OCI-LY7 (cell line): ENCODE measurements around the gene GNL1. TPM values are rescaled to one million over a fixed set of nuclear protein-coding genes. Genes with fewer than 3 reads are reported as not detected.
A peak's percentile ranks its signal among the peaks of the same experiment; 100 is the strongest.

Experiments used
- BruUV-seq: library from RNA; stranded (reverse); fragments of 400-500 nt; replicated peaks from 2 replicates; lab custom pipeline; 2021; lab: Mats Ljungman, UMichigan
- CTCF ChIA-PET: fragments of 300-600 bp; sonication (Branson Sonifier 250); formaldehyde crosslinking; loops from one replicate; lab custom pipeline; 2022; ENCODE audit warnings: antibody characterized with exemption; ENCODE audit not compliant: unreplicated experiment; lab: Charles Lee
- POLR2A ChIA-PET: fragments of 300-600 bp; sonication (Branson Sonifier 250); formaldehyde crosslinking; loops from one replicate; lab custom pipeline; 2022; ENCODE audit warnings: antibody characterized with exemption; lab: Charles Lee
- DNase-seq: peaks from one replicate; pipeline ENCODE4 v3.0.0-alpha.2; 2015; ENCODE audit warnings: low spot score
- H2AFZ ChIP-seq: fragments of 200-600 bp; sonication (generic), shearing (Covaris generic); 2 replicates; pipeline ENCODE4 v1.6.1; 2014; ENCODE audit warnings: mild to moderate bottlenecking, antibody characterized with exemption, low read length, moderate library complexity
- H3K27ac ChIP-seq: fragments of 200-600 bp; sonication (generic); 2 replicates; pipeline ENCODE4 v1.5.1; 2014; ENCODE audit warnings: mixed run types, low read depth, mild to moderate bottlenecking, moderate library complexity, low read length, inconsistent platforms; ENCODE audit not compliant: poor library complexity, severe bottlenecking
- H3K36me3 ChIP-seq: fragments of 200-600 bp; sonication (generic); 2 replicates; pipeline ENCODE4 v1.6.1; 2014; ENCODE audit warnings: mild to moderate bottlenecking, antibody characterized with exemption, low read length, moderate library complexity, mixed read lengths; ENCODE audit not compliant: insufficient read depth
- H3K4me1 ChIP-seq: fragments of 200-600 bp; sonication (generic); 2 replicates; pipeline ENCODE4 v1.5.1; 2014; ENCODE audit warnings: mild to moderate bottlenecking, low read length; ENCODE audit not compliant: insufficient read depth, poor library complexity, severe bottlenecking
- H3K4me2 ChIP-seq: fragments of 200-600 bp; sonication (generic); 2 replicates; pipeline ENCODE4 v1.6.1; 2014; ENCODE audit warnings: mild to moderate bottlenecking, low read length
- H3K4me3 ChIP-seq: fragments of 200-600 bp; sonication (generic); 2 replicates; pipeline ENCODE4 v1.5.1; 2014; ENCODE audit warnings: mild to moderate bottlenecking, low read depth, low read length; ENCODE audit not compliant: poor library complexity, severe bottlenecking
- H3K79me2 ChIP-seq: fragments of 200-600 bp; sonication (generic); 2 replicates; pipeline ENCODE4 v1.6.1; 2016; ENCODE audit warnings: low read depth, mild to moderate bottlenecking, low read length, moderate library complexity, mixed read lengths; ENCODE audit not compliant: insufficient read depth
- H3K9me2 ChIP-seq: fragments of 200-600 bp; sonication (generic); 2 replicates; pipeline ENCODE4 v1.6.1; 2016; ENCODE audit warnings: mild to moderate bottlenecking, low read length, mixed read lengths; ENCODE audit not compliant: insufficient read depth
- H3K9me3 ChIP-seq: fragments of 200-600 bp; sonication (generic); 2 replicates; pipeline ENCODE4 v1.6.1; 2014; ENCODE audit warnings: mild to moderate bottlenecking, mixed run types, low read length, mixed read lengths
- H4K20me1 ChIP-seq: fragments of 200-600 bp; sonication (generic); 2 replicates; pipeline ENCODE4 v1.6.1; 2014; ENCODE audit warnings: mild to moderate bottlenecking, antibody characterized with exemption, low read length, moderate library complexity, mixed read lengths; ENCODE audit not compliant: insufficient read depth
- EZH2phosphoT487 ChIP-seq: fragments of 200-600 bp; sonication (generic); IDR thresholded peaks from 2 replicates; pipeline ENCODE4 v1.6.1; 2018; ENCODE audit warnings: low read depth, borderline replicate concordance, mild to moderate bottlenecking, mixed run types, antibody characterized with exemption, low read length, moderate library complexity, mixed read lengths
- intact Hi-C: fragments of 100-400 bp; cut with micrococcal nuclease; formaldehyde crosslinking; loops from one replicate; pipeline ENCODE4 v1.10.0; 2022; ENCODE audit not compliant: unreplicated experiment
- total RNA-seq, 2 experiments: library from RNA; depleted of rRNA in 1 of 2; stranded (reverse); fragments of >200 nt in 1 of 2; shearing (Covaris generic) in 1 of 2; gene quantifications; 2 replicates each; pipeline ENCODE4 v1.2.3, GENCODE V29; 2014 to 2022
- TF ChIP-seq, protein P1 (sequence below): fragments of 200-600 bp; sonication (generic); conservative IDR thresholded peaks from 2 replicates; pipeline ENCODE4 v1.5.1; 2014; ENCODE audit warnings: mild to moderate bottlenecking, antibody characterized with exemption, low read length, moderate library complexity, mixed read lengths

The GNL1 gene
- total RNA-seq, 2 experiments from 2014 or later = 66.4 to 114 TPM

DNA sequence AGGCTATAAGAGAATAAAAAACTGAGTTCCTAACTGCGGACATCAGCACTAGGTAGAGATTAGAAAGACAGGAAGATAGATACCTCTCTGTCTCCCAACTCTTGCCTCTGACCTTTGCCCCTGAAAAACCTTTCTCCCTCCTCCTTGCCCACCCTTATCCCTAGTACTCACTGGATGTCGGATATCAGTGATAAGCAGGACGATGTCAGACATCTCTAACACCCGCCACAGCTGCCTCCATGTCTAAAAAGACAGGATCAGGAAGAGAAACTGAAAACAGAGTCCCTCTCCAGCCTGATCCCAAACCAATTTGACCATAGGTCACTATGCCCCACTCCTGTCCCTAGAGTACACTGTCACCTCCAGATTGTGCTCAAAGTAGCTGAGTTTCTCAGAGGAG lies 1.9 kb downstream of the GNL1 start:
- intact Hi-C loops = no loop called here
- no peaks in the 10 kb centered on the region for H3K9me3 ChIP-seq
- H3K4me3 ChIP-seq = peak overlapping the region; percentile 84
- H3K27ac ChIP-seq = no peak overlapping the region
- DNase-seq = no peak
- H2AFZ ChIP-seq = no peak overlapping the region
- peak overlapping the region; percentile 81 for H3K4me2 ChIP-seq
- CTCF ChIA-PET = no interaction called here
- peaks cover 12% of the 10 kb centered on the region for H4K20me1 ChIP-seq
- H3K4me1 ChIP-seq = peaks cover 18% of the 10 kb centered on the region
- POLR2A ChIA-PET = interaction anchor here (0.6 to 1.9 kb wide), 2 partner anchors 10 to 17 kb away, joined by 3 to 6 read pairs; partner anchors contain the start of gene ABCF1
- peaks cover 62% of the 10 kb centered on the region for H3K36me3 ChIP-seq
- H3K79me2 ChIP-seq = peaks cover 30% of the 10 kb centered on the region
- no peaks in the 10 kb centered on the region for H3K9me2 ChIP-seq
- BruUV-seq = no TSS peak
- TF ChIP-seq, protein P1, sequence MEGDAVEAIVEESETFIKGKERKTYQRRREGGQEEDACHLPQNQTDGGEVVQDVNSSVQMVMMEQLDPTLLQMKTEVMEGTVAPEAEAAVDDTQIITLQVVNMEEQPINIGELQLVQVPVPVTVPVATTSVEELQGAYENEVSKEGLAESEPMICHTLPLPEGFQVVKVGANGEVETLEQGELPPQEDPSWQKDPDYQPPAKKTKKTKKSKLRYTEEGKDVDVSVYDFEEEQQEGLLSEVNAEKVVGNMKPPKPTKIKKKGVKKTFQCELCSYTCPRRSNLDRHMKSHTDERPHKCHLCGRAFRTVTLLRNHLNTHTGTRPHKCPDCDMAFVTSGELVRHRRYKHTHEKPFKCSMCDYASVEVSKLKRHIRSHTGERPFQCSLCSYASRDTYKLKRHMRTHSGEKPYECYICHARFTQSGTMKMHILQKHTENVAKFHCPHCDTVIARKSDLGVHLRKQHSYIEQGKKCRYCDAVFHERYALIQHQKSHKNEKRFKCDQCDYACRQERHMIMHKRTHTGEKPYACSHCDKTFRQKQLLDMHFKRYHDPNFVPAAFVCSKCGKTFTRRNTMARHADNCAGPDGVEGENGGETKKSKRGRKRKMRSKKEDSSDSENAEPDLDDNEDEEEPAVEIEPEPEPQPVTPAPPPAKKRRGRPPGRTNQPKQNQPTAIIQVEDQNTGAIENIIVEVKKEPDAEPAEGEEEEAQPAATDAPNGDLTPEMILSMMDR = no peak
- TF ChIP-seq EZH2phosphoT487 = no peak

DNA sequence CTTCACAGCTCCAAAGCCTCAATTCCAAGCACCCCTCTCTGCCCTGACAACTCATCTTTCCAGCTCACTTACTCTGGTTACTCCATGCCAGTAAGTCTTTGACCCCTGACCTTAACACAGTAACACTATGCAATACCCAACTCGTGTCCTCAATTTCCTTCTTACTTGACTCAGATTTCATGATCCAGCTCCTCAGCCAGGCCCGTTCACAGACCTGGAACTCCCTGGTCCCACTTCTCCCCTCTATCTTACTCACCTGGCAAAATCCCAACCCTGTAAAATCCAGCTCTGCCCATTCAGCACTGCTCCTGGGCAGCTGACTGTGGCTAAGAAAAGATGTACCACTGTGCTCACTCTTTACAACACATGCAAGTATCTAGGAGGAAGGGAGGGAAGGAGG lies 7.9 kb downstream of the GNL1 start:
- intact Hi-C loops = no loop called here
- no peak for TF ChIP-seq EZH2phosphoT487
- TF ChIP-seq, protein P1 = no peak

DNA sequence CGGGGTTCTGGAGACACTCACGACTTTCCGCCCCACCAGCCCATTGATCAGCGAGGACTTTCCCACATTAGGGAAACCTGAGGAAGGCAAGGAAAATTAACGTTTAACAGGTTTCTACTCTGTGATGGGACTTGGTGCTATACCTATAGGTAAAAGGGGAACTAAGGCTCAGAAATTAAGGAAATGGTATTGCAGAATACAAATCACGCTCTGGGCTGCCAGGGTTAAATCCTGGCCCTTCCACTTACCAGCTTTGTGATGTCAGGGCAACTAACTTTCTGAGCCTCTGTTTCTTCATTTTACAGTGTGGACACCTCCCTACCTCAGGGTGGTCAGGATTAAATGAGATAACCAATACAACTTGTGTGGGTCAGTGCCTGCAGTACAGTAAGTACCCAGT lies 8.8 kb downstream of the GNL1 start:
- TF ChIP-seq, protein P1 = no peak
- TF ChIP-seq EZH2phosphoT487 = no peak
- Histone ChIP-seq H3K9me2 (no peaks in the 10 kb centered on the region), H3K4me2 (no peak overlapping the region), H4K20me1 (no peaks in the 10 kb centered on the region), H3K36me3 (peaks cover 83% of the 10 kb centered on the region), H3K79me2 (no peaks in the 10 kb centered on the region), H3K27ac (no peak overlapping the region), H3K9me3 (no peaks in the 10 kb centered on the region), H2AFZ (no peak overlapping the region), H3K4me3 (no peak overlapping the region), H3K4me1 (peaks cover 6% of the 10 kb centered on the region)
- intact Hi-C loops = no loop called here
- ChIA-PET POLR2A (no interaction called here), CTCF (no interaction called here)
- BruUV-seq = no TSS peak
- DNase-seq = no peak

More for the DNA sequence above, 7.9 kb downstream of the GNL1 start:
- H3K4me2 ChIP-seq = no peak overlapping the region
- no peak overlapping the region for H3K4me3 ChIP-seq
- no peaks in the 10 kb centered on the region for H3K4me1 ChIP-seq
- no peaks in the 10 kb centered on the region for H3K9me3 ChIP-seq
- H2AFZ ChIP-seq = no peak overlapping the region
- no peaks in the 10 kb centered on the region for H3K79me2 ChIP-seq
- H4K20me1 ChIP-seq = no peaks in the 10 kb centered on the region
- ChIA-PET CTCF (no interaction called here), POLR2A (interaction anchor here (0.5 kb wide), 1 partner anchor 89 kb away, joined by 3 read pairs; no protein-coding TSS in a partner anchor)
- H3K36me3 ChIP-seq = peaks cover 87% of the 10 kb centered on the region
- no peak for DNase-seq
- BruUV-seq = no TSS peak
- H3K27ac ChIP-seq = no peak overlapping the region
- H3K9me2 ChIP-seq = no peaks in the 10 kb centered on the region
